Thoracic aorta (tissue), 2 donors: ENCODE measurements around the gene ANKRD28. TPM values are rescaled to one million over a fixed set of nuclear protein-coding genes. Genes with fewer than 3 reads are reported as not detected.
A peak's percentile ranks its signal among the peaks of the same experiment; 100 is the strongest.

ENCODE experiments used
- ATAC-seq: fragments of 150-250 bp; one replicate; pipeline ENCODE4 v1.8.0; 2017; ENCODE audit warnings: low read depth; ENCODE audit not compliant: insufficient number of reproducible peaks, low FRiP score
- DNase-seq: peaks from one replicate; pipeline ENCODE4 v3.0.0-alpha.2; 2020; ENCODE audit warnings: low spot score
- H3K27ac ChIP-seq, 2 donors: fragments of 200-600 bp; sonication (generic); 1 replicate in 1 of 2; 2 replicates in 1 of 2; pipeline ENCODE4 v1.5.1; 2016; ENCODE audit warnings: mild to moderate bottlenecking in 2 of 2, moderate library complexity in 2 of 2
- H3K27me3 ChIP-seq: fragments of 200-600 bp; sonication (generic); replicated peaks from 2 replicates; pipeline ENCODE4 v1.6.0; 2016; ENCODE audit warnings: mild to moderate bottlenecking; ENCODE audit not compliant: insufficient read depth
- H3K36me3 ChIP-seq: fragments of 200-600 bp; sonication (generic); one replicate; pipeline ENCODE4 v1.5.1; 2016
- H3K4me1 ChIP-seq, 2 donors: fragments of 200-600 bp; sonication (generic); 1 replicate in 1 of 2; 2 replicates in 1 of 2; pipeline versions ENCODE4 v1.5.1 to v1.6.0; 2016; ENCODE audit warnings: low read depth in 2 of 2, mild to moderate bottlenecking in 1 of 2; ENCODE audit not compliant: control insufficient read depth in 1 of 2
- H3K4me3 ChIP-seq: fragments of 200-600 bp; sonication (generic); 2 replicates; pipeline ENCODE4 v1.5.1; 2016; ENCODE audit warnings: mild to moderate bottlenecking
- H3K9me3 ChIP-seq: fragments of 200-600 bp; sonication (generic); 2 replicates; pipeline ENCODE4 v1.5.1; 2016
- total RNA-seq, 2 donors: library from RNA; depleted of rRNA; stranded (reverse); fragments of >200 nt; gene quantifications; one replicate each; pipeline versions ENCODE4 v1.1.0 to v1.2.3, GENCODE V29; 2016
- TF ChIP-seq, protein P1 (sequence below): fragments of 200-600 bp; sonication (generic); IDR thresholded peaks from one replicate; pipeline ENCODE4 v1.5.1; 2019; ENCODE audit warnings: antibody characterized with exemption

ANKRD28 gene
- total RNA-seq, 2 donors from 2014 or later = 42.5 to 60.2 TPM

DNA sequence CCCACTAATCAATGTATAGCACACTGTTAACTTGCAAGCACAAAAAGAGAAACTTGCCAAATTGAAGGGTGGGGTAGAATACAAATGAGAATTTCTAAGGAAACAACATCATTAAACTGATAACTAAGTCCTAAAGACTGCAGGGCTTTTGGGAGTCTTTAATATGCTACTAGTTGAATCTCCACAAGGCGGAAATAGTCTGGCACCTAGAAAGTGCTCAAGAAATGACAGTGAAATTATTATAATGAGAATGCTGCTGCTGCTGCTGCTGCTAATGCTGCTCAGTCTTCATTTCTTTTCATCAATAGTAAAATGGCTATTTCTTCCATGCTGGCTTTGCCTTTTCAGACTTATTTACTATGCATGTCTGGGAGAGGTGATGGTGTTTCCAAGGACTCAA lies 104.4 kb downstream of the ANKRD28 start:
- Histone ChIP-seq H3K4me3 (no peak overlapping the region), H3K9me3 (no peaks in the 10 kb centered on the region), H3K4me1 (no peaks in the 10 kb centered on the region), H3K36me3 (peaks cover 6% of the 10 kb centered on the region), H3K27me3 (no peaks in the 10 kb centered on the region), H3K27ac (no peak overlapping the region)
- ATAC-seq (no peak), DNase-seq (no peak)
- TF ChIP-seq, protein P1, sequence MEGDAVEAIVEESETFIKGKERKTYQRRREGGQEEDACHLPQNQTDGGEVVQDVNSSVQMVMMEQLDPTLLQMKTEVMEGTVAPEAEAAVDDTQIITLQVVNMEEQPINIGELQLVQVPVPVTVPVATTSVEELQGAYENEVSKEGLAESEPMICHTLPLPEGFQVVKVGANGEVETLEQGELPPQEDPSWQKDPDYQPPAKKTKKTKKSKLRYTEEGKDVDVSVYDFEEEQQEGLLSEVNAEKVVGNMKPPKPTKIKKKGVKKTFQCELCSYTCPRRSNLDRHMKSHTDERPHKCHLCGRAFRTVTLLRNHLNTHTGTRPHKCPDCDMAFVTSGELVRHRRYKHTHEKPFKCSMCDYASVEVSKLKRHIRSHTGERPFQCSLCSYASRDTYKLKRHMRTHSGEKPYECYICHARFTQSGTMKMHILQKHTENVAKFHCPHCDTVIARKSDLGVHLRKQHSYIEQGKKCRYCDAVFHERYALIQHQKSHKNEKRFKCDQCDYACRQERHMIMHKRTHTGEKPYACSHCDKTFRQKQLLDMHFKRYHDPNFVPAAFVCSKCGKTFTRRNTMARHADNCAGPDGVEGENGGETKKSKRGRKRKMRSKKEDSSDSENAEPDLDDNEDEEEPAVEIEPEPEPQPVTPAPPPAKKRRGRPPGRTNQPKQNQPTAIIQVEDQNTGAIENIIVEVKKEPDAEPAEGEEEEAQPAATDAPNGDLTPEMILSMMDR = no peak

DNA sequence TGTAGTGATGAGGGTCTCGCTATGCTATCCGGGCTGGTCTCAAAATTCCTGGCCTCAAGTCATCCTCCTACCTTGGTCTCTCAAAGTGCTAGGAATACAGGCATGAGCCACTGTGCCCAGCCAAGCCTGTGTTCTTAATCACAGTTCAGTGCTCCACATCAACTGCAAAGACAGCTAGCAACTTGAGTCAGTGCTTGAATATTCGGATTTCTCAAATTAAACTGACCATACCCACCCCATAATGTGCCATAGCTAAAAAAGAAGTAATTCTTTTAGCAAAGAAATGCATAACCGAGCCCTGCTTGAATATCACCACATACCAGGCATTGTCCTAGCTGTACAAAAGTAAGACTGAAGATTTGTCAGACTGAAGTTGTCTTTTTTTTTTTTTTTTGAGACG lies 107.0 kb downstream of the ANKRD28 start:
- TF ChIP-seq, protein P1 = no peak
- ATAC-seq (no peak), DNase-seq (no peak)
- Histone ChIP-seq H3K9me3 (no peaks in the 10 kb centered on the region), H3K36me3 (peaks cover 6% of the 10 kb centered on the region), H3K27ac (no peak overlapping the region), H3K4me3 (no peak overlapping the region), H3K4me1 (no peaks in the 10 kb centered on the region), H3K27me3 (no peaks in the 10 kb centered on the region)

DNA sequence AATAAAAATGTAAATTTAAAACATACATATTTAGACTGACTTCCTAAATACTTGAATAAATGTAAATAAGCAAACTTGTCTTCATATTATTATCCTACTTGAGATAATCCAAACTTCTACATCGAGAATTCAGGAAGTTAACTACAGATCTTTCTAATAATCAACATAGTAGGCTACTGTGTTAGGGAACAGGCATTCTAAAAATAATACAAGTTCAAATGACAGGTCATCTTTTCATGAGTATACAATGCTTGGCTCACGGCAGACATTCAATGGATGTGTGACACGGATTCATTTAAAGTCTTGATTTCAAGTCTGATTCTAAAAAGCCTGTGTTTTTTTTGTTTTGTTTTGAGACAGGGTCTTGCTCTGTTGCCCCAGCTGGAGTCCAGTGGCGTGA lies 107.5 kb downstream of the ANKRD28 start:
- Histone ChIP-seq H3K4me3 (no peak overlapping the region), H3K27me3 (no peaks in the 10 kb centered on the region), H3K9me3 (no peaks in the 10 kb centered on the region), H3K4me1 (no peaks in the 10 kb centered on the region), H3K27ac (no peak overlapping the region), H3K36me3 (peaks cover 6% of the 10 kb centered on the region)
- DNase-seq = no peak
- TF ChIP-seq, protein P1 = no peak
- no peak for ATAC-seq

DNA sequence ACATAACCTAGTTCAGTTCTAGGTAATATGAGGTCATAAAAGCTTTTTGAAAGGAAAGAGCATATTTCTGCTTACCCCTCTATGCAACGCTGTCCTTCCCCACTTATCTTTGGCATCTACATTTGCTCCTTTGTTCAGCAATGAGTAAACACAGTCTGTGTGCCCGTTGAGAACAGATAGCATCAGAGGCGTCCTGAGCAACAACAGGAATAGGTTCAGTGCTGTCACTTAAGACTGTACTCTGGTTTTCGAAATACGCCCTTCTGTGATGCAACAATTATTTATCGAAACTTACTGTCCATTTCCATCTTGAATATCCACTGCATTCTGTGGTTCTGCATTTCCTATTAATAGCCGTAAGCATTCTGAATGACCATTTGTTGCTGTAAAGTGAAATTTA lies 111.9 kb downstream of the ANKRD28 start:
- ATAC-seq = no peak
- peaks cover 13% of the 10 kb centered on the region for H3K36me3 ChIP-seq

DNA sequence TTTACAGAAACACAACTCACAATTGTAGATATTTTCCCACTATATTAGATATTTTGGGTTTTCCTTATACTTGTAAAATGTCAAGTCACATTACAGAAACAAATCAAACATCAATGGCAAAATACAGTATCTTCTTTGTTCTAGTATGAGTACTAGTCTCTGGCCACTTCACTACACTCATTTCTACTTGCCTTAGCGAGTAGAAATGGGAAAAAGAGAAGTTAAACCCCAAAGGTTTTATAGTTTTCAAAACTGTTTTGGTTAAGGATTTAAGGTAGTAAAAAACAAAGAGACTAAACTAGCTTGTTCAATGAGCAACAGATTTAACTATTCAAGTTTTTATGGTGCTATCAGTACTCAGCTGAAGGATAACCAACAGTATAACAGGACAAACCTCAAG lies 114.5 kb downstream of the ANKRD28 start:
- TF ChIP-seq, protein P1 = no peak
- no peaks in the 10 kb centered on the region for H3K9me3 ChIP-seq
- no peak for DNase-seq
- peaks cover 7% of the 10 kb centered on the region for H3K36me3 ChIP-seq
- peaks cover 12 to 15% of the 10 kb centered on the region in 2 donors for H3K4me1 ChIP-seq
- ATAC-seq = no peak
- peak overlapping the region in 1 of 2 donors; percentile 10 for H3K27ac ChIP-seq
- H3K4me3 ChIP-seq = no peak overlapping the region
- H3K27me3 ChIP-seq = no peaks in the 10 kb centered on the region

More for the DNA sequence above, 111.9 kb downstream of the ANKRD28 start:
- no peaks in the 10 kb centered on the region for H3K9me3 ChIP-seq
- no peaks in the 10 kb centered on the region for H3K27me3 ChIP-seq
- peaks cover 12 to 15% of the 10 kb centered on the region in 2 donors for H3K4me1 ChIP-seq
- no peak for DNase-seq
- no peak overlapping the region for H3K27ac ChIP-seq
- H3K4me3 ChIP-seq = no peak overlapping the region
- TF ChIP-seq, protein P1 = no peak
